PC-3 (cell line): ENCODE results near the gene FAM72C.
"Not testable (repeated sequence)": the region's sequence is repeated elsewhere in the genome, so short reads cannot be mapped to it uniquely, and the experiment has no call there.

Experiments used
- CTCF ChIP-seq: fragments of 300-600 bp; sonication (generic); conservative IDR thresholded peaks from 2 replicates; pipeline ENCODE4 v1.5.1; 2017; ENCODE audit warnings: antibody characterized with exemption, low read depth, mild to moderate bottlenecking, low read length
- EZH2 ChIP-seq: fragments of 300-600 bp; sonication (generic); IDR thresholded peaks from one replicate; pipeline ENCODE4 v1.6.1; 2017; ENCODE audit warnings: antibody characterized with exemption, mild to moderate bottlenecking, low read length; ENCODE audit not compliant: unreplicated experiment
- EZH2phosphoT487 ChIP-seq: fragments of 300-600 bp; sonication (generic); IDR thresholded peaks from 2 replicates; pipeline ENCODE4 v1.6.1; 2018; ENCODE audit warnings: mild to moderate bottlenecking, antibody characterized with exemption, low read length, borderline replicate concordance

- not testable (repeated sequence) for TF ChIP-seq CTCF, EZH2, EZH2phosphoT487
Observed at GRCh38 chr1:143938922-143939321, 32.9 kb downstream of the FAM72C start.
